Measurements from ENCODE around the gene CCDC88C.

DNA sequence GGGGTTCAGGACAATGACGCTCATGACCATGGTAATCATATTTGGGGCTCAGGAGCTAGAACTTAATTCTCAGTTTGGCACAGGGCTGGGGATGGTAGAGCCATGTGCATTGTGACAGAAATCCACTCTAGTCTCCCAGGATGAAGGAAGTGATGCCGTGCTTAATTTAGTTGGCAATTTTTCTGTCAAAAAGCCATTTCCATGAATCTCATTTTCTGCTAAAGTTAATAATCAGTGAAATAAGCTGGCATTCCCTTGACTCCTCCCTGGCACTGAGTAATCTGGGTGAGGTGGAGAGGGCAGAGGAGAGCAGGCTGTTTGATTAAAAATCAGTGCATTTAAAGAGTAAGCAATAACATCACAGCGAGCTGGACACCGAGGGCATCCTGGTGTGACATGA is 128.2 kb downstream of the CCDC88C start:
- TF ChIP-seq, protein P1, sequence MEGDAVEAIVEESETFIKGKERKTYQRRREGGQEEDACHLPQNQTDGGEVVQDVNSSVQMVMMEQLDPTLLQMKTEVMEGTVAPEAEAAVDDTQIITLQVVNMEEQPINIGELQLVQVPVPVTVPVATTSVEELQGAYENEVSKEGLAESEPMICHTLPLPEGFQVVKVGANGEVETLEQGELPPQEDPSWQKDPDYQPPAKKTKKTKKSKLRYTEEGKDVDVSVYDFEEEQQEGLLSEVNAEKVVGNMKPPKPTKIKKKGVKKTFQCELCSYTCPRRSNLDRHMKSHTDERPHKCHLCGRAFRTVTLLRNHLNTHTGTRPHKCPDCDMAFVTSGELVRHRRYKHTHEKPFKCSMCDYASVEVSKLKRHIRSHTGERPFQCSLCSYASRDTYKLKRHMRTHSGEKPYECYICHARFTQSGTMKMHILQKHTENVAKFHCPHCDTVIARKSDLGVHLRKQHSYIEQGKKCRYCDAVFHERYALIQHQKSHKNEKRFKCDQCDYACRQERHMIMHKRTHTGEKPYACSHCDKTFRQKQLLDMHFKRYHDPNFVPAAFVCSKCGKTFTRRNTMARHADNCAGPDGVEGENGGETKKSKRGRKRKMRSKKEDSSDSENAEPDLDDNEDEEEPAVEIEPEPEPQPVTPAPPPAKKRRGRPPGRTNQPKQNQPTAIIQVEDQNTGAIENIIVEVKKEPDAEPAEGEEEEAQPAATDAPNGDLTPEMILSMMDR (IDR thresholded peaks at IDR 0.05; ENCODE audit: low read length): no peak
- no peak for TF ChIP-seq EZH2 (IDR thresholded peaks at IDR 0.05; ENCODE audit: borderline replicate concordance, low read length)
